LoVo (cell line): ENCODE data around the gene TMEM8B.
"Not testable (repeated sequence)": the region's sequence is repeated elsewhere in the genome, so short reads cannot be mapped to it uniquely, and the experiment has no call there.

Experiments
- DNase-seq: peaks from one replicate; pipeline ENCODE4 v3.0.0-alpha.2; 2016; ENCODE audit warnings: low spot score

TMEM8B gene

DNA sequence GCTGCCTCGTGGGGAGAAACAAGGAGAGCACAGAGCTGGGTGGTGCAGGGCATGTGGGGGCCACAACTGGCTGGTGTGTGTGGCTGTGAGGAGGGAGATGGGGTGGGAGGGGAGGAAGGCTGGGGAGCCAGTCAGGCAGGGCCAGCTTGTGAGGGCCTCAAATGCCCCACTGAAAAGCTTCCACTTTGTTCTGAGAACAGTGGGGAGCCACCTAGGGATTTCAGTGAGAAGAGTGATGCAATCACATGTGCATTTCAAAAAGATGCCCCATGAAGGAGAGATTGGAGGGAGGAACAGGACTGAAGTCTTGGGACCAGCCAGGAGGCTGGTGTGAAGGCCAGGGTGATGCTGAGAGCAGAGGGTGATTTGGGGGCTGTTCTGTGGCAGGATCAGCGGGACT is 39.9 kb downstream of the TMEM8B start:
- no peak for DNase-seq

DNA sequence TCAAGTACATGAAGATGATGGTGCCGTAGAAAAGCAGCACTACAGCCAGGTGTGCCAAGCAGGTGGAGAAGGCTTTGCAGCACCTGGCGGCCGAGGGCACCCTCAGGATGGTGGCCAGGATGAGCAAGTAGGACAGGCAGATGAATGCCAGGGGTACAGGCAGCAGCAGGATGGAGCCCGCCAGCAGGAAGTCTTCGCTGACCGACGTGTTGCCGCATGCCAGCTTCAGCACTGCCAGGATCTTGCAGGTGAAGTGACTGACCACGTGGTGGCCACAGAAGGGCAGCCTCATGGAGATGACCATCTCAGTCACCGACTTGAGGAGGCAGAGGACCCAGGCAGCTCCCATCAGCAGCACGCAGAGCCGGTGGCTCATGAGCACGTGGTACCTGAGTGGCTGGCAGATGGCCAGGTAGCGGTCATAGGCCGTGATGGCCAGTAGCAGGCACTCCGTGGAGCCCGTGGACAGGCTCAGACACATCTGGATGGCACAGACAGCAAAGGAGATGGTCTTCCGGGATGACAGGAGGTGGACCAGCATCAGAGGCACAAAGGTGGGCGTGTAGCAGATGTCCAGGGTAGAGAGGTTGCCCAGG is 40.7 kb downstream of the TMEM8B start:
- no peak for DNase-seq

DNA sequence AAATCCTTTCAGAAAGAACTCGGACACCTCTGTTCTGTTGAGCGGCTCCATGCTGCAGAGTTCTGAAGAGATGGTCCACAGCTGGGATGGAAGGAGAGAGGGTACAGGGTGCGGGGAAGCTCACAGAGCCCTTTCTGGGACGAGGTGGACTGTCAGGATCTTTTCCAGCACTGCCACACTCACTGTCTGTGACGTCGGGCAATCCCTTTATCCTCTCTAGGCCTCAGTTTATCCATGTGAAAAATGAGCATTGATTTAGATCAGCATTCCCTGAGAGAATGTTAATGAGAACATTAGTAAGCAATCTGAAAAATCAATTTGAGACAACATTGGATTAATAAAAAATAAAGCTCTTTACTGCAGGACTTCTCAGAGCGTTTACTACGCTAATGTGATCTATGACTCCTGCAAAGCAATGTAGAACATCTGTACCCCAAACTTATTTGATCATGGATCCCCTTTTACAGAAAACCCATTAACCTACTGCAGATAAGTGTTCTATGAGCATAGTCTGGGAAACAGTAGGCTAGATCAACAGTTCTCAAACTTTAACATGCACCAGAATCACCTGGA is 41.4 kb downstream of the TMEM8B start, which contains the start of gene OR13J1:
Gene OR13J1 (minus strand): TSS at position 51 of the 573 bp plus-strand sequence. CDS start 0 bp downstream, at position 51.
- no peak for DNase-seq

DNA sequence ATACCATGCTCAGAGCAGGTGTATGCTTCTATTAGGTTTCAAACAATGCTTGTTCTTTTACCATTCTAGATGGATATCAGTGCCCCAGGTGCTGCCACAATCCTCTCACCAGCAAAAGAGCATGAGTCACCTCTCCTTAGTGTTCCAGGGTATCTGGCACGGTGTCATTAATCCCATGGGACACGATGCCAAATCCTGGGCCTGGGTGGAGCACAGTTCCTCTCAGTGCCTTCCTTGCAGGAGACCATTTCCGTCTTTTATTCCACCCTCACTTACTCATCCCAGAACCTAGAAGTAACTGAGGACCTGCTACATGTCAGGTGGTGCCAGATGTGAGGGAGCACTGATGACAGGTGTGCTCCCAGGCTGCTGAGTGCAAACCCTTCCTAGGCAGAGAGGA is 42.5 kb downstream of the TMEM8B start:
- peak; percentile 66 for DNase-seq

DNA sequence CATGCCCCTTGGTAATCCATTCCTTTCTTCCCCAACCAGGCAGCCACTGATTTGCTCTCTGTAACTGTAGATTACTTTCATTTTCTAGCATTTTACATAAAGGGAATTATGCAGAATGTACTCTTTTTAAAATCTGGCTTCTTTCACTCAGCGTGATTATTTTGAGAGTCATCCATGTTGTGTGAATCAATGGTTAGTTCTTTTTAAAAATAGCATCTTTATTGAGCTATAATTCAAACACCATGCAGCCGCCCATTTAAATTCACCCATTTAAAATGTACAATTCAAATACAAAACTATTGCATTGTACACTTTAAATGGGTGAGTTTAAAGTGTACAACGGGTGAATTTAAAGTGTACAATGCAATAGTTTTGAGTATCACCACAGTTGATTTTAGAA is 43.5 kb downstream of the TMEM8B start:
- DNase-seq: no peak

DNA sequence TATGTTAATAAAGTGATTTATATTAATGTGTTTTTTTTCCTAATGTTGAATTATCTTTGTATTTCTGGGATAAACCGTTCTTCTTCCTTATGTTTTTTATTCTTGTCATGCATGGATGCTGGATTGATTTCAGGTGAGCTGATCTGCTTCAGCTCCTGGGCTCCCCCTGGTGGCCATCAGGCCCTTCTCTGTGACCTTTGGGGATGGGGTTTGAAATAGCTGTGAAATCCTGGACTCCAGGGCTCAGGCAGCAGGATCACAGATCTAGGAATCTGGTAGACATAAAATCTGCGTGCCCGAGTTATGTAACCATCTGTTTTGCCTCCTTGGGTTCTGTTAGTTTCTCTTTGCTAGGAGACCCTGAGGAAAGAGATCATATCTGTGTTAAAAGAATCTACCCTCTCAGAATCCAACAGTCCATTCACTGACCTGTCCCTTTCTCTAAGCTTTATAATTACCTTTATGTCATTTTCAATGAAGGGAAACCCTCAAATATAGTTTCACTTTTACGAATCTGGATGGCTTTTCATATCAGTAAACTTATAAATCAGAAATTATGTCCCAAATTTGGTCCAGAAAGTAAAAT is 53.3 kb downstream of the TMEM8B start:
- peak; percentile 74 for DNase-seq

DNA sequence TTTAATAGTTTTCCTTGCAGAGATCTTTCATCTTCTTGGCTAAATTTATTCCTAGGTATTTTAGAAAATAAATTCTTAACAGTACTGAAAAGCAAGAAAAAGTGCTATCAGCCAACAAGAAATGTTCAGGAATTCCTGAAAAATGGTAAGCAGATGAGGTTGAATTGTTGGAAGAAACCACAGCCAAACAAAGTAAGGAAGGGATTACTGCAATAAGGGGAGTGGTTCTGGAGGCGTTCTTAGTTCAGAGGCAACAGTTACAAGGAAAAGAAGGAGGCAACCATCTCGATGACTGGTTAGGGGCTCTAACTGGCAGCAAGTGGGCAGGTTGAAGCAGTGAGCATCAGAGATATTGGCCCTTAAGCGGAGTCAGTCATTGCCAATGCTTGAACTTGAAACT is 54.0 kb downstream of the TMEM8B start:
- no peak for DNase-seq

DNA sequence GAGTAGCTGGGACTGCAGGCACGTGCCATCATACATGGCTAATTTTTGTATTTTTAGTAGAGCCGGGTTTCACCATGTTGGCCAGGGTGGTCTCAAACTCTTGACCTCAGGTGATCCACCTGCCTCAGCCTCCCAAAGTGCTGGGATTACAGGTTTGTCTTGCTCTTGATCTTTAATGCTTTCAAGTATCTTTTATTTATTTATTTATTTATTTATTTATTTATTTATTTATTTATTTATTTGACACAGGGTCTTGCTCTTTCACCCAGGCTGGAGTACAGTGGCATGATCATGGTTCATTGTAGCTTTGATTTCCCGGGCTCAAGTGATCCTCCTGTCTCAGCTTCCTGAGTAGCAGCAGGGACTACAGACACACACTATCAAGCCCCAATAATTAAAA is 55.9 kb downstream of the TMEM8B start:
- not testable (repeated sequence) for DNase-seq

DNA sequence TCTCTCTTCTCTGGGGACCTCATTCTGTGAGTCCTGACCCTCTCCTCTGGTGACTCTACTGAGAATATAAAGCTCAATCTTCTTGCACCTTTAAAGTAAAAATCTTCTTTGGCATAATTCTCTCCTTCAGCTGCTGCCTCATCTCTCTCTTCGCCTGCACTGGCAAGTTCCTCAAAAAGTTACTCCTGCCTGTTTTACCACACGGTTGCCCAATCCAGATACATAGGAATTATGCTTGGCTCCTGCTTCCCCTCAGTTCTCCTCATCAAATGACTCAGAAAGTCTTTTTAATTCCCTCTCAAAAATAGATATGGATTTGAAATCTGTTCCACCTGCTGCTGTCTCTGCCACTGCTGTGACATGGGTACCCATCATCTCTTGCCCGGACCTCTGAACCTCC is 62.6 kb downstream of the TMEM8B start:
- no peak for DNase-seq

DNA sequence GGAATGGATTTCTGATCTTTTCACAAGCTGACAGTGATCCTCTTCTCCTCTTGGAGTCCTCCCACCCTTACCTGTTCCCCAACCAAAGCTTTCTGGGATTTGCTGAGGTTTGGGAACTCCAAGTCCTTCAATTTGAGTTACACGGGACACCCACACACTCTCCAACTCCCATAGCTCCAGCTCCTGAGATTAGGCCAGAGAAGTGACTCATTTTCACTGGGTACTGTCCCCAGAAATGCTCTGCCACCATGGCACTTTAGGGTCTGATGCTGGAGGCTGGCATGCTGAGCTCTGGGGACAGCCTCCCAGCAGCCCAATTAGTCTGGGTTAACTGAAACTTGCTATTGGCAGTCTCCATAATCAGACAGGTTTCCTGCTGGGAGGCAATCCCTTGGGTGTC is 63.0 kb downstream of the TMEM8B start:
- no peak for DNase-seq

DNA sequence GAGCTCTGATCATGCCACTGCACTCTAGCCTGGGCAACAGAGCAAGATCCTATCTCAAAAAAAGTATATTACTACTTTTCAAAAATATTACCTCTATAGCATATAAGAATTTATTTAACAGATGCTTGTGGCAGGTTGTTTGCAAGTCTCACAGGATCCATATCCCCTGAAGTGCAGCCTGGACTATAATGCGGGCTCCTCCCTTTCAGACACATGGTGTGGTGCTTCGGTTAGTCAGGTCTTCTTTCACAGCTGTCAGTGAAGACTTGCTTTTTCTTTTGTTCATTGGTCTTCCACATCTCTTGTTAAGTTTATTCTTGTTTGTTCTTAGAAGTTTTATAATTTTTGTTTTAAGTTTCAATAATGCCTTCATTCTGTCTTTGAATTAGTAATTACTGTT is 67.5 kb downstream of the TMEM8B start:
- no peak for DNase-seq

DNA sequence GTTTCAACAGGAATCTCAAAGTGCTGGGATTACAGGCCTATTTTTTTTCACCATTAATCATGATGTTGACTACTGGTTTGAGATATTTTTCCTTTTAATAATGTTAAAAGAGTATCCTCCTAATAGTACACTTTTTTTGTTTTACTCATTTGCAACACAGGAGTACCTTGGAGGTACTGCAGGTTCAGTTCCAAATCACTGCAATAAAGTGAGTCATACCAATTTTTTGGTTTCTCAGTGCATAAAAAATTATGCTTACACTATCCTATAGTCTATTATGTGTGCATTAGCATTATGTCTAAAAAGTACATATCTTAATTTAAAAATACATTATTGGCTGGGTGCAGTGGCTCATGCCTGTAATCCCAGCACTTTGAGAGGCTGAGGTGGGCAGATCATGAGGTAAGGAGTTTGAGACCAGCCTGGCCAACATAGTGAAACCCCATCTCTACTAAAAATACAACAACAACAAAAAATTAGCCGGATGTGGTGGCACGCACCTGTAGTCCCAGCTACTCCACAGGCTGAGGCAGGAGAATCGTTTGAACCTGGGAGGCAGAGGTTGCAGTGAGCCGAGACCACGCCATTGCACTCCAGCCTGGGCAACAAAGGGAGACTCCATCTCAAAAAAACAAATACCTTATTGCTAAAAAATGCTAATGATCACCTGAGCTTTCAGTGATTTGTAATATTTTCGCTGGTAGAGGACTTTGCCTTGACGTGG is 68.5 kb downstream of the TMEM8B start:
- not testable (repeated sequence) for DNase-seq

DNA sequence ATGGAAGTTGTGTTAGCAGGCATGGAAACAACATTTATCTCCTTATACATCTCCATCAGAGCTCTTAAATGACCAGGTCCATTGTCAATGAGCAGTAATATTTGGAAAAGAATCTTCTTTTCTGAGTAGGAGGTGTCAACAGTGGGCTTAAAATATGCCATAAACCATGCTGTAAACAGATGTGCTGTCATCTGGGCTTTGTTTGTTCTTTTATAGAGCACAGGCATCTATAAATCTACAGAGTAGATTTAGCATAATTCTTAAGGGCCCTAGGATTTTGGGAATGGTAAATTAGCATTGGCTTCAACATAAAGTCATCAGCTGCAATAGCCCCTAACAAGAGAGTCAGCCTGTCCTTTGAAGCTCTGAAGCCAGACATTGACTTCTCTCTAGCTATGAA is 69.3 kb downstream of the TMEM8B start:
- DNase-seq: no peak

DNA sequence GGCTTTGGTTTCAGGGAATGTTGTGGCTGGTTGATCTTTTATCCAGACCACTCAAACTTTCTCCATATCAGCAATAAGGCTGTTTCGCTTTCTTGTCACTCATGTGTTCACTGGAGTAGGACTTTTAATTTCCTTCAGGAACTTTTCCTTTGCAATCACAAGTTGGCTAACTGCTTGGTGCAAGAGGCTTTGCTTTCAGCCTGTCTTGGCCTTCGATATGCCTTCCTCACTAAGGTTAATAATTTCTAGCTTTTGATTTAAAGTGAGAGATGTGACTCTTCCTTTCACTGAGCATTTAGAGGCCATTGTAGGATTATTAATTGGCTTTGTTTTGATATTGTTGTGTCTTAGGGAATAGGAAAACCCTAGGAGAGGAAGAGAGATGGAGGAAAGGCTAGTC is 70.0 kb downstream of the TMEM8B start:
- DNase-seq: no peak

DNA sequence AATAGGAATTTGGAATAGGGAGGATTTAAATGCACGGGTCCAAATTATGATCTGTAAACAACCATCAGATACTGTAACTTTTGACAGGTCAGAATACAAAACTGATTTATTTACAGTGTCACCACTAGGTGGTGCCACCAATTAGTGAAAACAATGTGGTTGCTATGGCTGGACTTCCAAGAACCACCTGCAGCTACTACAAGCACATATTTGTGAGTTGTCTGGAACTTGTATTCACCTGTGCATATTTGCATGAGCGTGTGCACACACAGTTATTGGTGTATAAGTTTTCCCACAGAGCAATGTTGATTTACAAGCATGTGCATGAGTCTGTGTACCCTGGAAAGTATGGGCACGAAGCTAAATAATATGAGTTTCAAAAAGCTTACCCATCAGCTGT is 74.0 kb downstream of the TMEM8B start:
- DNase-seq: peak; percentile 66

DNA sequence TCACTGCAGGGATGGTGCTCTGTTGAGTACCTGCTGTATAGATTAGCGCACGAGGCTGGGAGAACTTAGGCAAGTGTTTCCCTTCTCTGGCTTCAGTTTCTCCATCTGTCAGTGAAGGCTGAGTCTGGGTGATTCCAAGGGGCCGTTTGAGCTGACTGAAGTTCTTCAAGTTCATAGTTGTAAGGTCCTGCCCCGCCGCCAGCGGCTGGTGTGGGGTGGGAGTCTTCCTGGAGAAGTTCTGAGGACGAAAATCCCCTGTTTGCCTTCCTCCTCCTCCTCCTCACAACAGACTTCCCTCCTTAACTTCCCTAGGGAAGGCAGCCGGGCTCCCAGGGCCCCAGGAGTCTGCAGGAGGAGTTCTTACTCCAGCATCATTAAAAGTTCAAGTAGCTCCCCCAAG is 75.3 kb downstream of the TMEM8B start:
- no peak for DNase-seq

DNA sequence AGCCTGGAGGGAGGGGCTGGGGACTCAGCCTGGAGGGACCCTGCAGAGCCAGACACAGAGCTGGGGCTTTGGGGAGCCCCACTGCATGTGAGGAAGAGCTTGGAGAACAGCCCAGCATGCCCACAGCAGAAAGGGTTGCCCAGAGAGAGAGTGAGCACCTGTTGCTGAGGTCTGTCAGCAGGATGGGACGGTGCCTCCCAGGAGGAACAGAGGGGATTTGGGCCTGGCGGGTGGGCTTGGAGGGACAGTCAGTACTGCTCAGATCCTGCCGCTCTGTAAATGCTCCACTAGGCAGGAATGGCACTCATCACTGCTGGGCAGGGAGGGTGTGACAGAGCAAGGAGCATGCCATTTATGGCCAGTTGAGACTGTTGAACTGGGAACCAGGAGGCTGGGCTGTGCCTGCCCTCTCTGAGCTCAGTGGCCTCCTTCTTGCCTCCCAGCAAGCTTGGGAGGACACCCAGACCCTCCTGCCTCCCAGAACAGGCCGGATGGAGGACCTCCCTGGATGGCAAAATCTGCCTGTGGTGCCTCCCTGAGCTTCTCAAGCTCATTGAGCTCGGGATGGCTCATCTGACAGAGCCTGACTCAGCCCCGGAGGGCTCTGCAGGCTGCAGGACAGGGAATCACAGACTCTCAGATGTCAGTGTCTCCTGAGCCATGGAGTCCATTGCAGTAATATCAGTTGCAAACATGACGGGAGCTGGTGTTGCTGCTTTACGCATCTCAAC is 76.2 kb downstream of the TMEM8B start:
- no peak for DNase-seq

DNA sequence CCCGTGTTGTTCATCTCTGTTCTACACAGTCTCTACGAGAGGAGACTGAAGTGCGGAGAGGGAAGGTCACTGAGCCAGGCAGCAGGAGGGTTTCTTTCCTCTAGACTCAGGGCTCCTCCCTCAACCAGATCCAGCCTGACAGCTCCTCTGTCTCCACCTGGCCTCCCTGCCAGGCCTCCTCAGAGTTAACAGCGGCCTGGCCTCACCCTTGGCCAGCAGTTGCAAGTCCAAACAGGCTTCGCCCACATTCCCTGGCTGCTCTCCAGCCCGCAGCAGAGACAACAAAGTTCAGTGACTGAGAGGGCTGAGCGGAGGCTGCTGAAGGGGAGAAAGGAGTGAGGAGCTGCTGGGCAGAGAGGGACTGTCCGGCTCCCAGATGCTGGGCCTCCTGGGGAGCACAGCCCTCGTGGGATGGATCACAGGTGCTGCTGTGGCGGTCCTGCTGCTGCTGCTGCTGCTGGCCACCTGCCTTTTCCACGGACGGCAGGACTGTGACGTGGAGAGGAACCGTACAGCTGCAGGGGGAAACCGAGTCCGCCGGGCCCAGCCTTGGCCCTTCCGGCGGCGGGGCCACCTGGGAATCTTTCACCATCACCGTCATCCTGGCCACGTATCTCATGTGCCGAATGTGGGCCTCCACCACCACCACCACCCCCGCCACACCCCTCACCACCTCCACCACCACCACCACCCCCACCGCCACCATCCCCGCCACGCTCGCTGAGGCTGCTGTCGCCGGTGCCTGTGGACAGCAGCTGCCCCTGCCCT is 77.1 kb downstream of the TMEM8B start, which contains the start of gene HRCT1:
Gene HRCT1 (plus strand): TSS at position 291 of the 768 bp plus-strand sequence. CDS start 86 bp downstream, at position 377.
- DNase-seq: peak; percentile 93

DNA sequence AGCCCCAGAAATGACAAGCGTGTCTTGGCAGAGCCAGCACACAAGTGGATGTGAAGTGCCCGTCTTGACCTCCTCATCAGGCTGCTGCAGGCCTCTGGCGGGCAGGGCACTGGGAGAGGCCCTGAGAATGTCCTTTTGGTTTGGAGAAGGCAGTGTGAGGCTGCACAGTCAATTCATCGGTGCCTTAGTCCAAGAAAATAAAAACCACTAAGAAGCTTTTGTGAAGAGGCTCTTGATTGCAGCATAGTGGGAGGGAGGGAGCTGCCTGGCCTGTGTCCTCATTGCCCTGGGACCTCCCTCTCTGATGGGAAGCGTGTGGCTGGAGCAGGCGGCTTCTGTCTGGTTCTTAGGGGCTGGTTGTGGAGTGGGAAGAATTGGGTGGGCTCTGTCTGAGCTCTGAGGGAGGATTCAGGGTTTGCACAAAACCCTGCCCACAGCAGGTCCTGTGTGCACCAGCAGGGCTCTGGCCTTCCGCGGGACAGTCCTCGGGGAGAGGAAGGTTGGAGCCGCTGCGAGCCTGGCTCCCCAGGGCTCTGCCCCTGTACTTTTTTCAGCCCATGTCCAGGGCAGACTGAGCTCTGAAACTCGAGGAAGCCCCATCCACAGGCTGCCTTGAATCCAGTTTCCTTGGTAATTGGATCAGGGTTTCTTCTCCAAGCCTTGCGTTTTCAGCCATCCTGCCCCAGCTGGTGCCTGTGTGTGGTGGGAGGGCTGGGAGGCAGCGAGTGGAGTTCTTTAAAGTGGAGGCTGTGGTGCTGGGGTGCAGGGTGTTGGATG is 78.1 kb downstream of the TMEM8B start:
- DNase-seq: peak; percentile 9

DNA sequence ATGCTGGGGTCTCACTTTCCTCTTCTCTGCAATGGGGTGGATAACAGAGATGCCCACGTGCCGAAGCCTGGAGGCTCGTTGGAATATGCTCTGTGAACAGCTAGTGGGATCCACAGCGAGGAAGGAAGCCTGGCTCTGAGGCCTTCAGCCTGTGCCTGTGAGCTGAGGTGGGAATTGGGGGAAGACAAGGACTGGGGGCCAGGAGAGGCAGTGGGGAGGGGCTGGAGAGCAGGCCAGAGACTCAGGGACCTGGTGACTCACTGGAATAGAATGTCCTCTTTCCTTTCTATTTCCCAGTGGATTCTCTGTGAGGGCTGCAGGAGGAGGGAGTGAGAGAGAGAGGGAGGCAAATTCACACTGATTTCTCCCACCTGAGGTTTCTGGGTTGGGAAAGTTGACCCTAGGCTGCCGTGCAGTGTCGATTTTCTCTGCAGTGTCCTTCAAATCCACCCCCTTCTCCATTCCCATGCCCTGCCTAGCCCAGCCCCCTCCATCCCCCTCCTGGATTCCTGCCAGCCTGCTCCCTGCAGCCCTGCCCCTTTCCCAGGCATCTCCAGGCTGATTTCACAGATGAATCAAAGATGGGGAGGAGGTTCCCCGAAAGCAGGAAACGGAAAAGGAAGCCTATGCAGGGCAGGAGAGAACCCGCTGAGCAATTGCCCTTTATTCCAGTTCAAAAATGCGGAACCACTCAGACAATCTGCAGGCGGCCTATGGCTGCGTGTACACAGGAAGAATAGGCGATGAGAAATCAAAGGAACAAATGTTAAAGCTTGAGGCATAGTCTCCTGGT is 78.9 kb downstream of the TMEM8B start:
- peak; percentile 72 for DNase-seq
